ENCODE data around the gene CDH23. TPM values are rescaled to one million over a fixed set of nuclear protein-coding genes. Genes with fewer than 3 reads are reported as not detected.

The CDH23 gene
- total and polyA plus RNA-seq, 9 of the 15 experiments (the other 6 are each of a cell fraction or from before 2014, with no cell fraction given), result 0.18 to 1.2 (median 0.47) TPM

DNA sequence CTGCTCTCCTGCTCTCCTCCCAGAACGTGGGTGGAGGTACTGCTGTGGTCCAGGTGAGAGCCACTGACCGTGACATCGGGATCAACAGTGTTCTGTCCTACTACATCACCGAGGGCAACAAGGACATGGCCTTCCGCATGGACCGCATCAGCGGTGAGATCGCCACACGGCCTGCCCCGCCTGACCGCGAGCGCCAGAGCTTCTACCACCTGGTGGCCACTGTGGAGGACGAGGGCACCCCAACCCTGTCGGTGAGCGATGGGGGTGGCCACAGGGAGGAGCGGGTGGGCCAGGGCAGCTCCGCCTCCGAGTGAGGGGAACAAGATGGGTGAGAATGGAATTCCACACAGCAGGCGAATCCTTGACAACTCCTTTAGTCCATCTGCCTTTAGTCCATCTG, 345.0 kb downstream of the CDH23 start:
- BruUV-seq (replicated peaks), result no TSS peak
- no peaks in the 10 kb centered on the region for H3K36me3 ChIP-seq (ENCODE audit: control insufficient read depth, insufficient read depth, low read length)
- POLR2A ChIA-PET, result interaction anchor here (0.6 to 1.5 kb wide), 7 partner anchors 9 to 421 kb away, joined by 3 to 4 read pairs (median 3); no protein-coding TSS in a partner anchor
- CTCF ChIA-PET (ENCODE audit: low intra/inter-chr PET ratio), result no interaction called here
- ATAC-seq, result no peak
- WGBS (ENCODE audit: insufficient coverage, low coverage, missing lambda C conversion rate), result 61% methylated on average over 20 of the region's 20 CpGs
- H4K20me1 ChIP-seq (replicated peaks; ENCODE audit: control insufficient read depth, insufficient read depth, low read length), result no peaks in the 10 kb centered on the region
- in situ Hi-C loops (cut with MboI) (no loop called here), intact Hi-C loops (cut with micrococcal nuclease) (no loop called here)
- H2AFZ ChIP-seq (ENCODE audit: low read depth, low read length), result no peak overlapping the region
- H3K9me3 ChIP-seq (replicated peaks; ENCODE audit: control insufficient read depth, insufficient read depth, low read depth, low read length), result no peaks in the 10 kb centered on the region
- H3K27me3 ChIP-seq (ENCODE audit: control insufficient read depth in 2 of 2, insufficient read depth in 2 of 2, low read length in 2 of 2), result no peaks in the 10 kb centered on the region
- no peak for DNase-seq (ENCODE audit: extremely low read depth in 1 of 4, low spot score in 3 of 4)
- no peak overlapping the region for H3K27ac ChIP-seq (ENCODE audit: extremely low read depth, low read depth, low read length)
- H3K79me2 ChIP-seq (ENCODE audit: control insufficient read depth, insufficient read depth, low read length), result no peaks in the 10 kb centered on the region
- FAIRE-seq, result no peak
- no peak overlapping the region for H3K4me3 ChIP-seq
- H3K4me2 ChIP-seq (ENCODE audit: insufficient read depth, low read length), result no peak overlapping the region
- H3K4me1 ChIP-seq (replicated peaks in 1 of 2; ENCODE audit: control insufficient read depth in 2 of 2, insufficient read depth in 2 of 2, low read length in 2 of 2), result peaks cover 36 to 38% of the 10 kb centered on the region in 2 experiments
- H3K9me1 ChIP-seq (ENCODE audit: control insufficient read depth, insufficient read depth, low read length), result peaks cover 3% of the 10 kb centered on the region
- no peak overlapping the region for H3K9ac ChIP-seq (ENCODE audit: insufficient read depth in 1 of 2, low read depth in 2 of 2, low read length in 2 of 2)
- TF ChIP-seq ZSCAN32 (CRISPR knock-in tag; IDR thresholded peaks at IDR 0.05) (no peak), ZBTB33 (CRISPR knock-in tag; IDR thresholded peaks at IDR 0.05) (peak; percentile 78), TEAD2 (tag; IDR thresholded peaks at IDR 0.05) (no peak)
